ENCODE results near the gene LRP8. TPM values are rescaled to one million over a fixed set of nuclear protein-coding genes. Genes with fewer than 3 reads are reported as not detected.

The LRP8 gene
- total and polyA plus RNA-seq, 4 donors, result 2.6 to 20.0 (median 9.6) TPM

DNA sequence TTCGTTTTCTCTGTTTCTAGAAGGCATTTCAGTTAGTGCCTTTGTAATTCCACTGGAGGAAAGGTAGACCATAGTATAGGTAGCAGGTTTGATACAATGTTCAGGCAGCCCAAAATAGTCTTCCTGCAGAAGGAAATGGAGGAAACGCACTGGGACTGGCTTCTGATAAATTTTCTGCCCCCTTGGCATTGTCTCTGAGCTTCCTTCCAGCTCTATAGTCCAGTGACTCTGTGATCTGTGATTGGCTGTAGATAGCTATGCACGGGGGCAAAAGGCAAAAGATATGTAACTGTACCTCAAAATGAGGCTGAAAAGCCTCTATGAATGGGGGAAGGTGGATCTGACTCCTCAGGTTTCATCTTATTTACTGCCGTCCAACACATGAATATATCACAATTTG, 83.7 kb downstream of the LRP8 start:
- WGBS, 2 donors, result 37 to 56% methylated on average over 4 of the region's 4 CpGs
- Histone ChIP-seq H3K27me3 (ENCODE audit: control insufficient read depth in 3 of 3, insufficient read depth in 3 of 3, low read length in 2 of 3) (no peaks in the 10 kb centered on the region), H3K4me3 (no peak overlapping the region), H3K36me3 (ENCODE audit: control insufficient read depth in 4 of 4, insufficient read depth in 4 of 4, low read length in 4 of 4) (no peaks in the 10 kb centered on the region), H3K4me1 (ENCODE audit: control insufficient read depth in 5 of 5, insufficient read depth in 5 of 5, low read length in 5 of 5) (no peaks in the 10 kb centered on the region), H3K9me3 (ENCODE audit: control insufficient read depth in 4 of 4, insufficient read depth in 3 of 4, low read length in 3 of 4) (no peaks in the 10 kb centered on the region), H3K9ac (ENCODE audit: insufficient read depth in 1 of 2, low read length in 2 of 2) (no peak overlapping the region), H3K27ac (ENCODE audit: low read depth in 1 of 2, low read length in 1 of 2) (no peak overlapping the region)
- TF ChIP-seq, protein P1, sequence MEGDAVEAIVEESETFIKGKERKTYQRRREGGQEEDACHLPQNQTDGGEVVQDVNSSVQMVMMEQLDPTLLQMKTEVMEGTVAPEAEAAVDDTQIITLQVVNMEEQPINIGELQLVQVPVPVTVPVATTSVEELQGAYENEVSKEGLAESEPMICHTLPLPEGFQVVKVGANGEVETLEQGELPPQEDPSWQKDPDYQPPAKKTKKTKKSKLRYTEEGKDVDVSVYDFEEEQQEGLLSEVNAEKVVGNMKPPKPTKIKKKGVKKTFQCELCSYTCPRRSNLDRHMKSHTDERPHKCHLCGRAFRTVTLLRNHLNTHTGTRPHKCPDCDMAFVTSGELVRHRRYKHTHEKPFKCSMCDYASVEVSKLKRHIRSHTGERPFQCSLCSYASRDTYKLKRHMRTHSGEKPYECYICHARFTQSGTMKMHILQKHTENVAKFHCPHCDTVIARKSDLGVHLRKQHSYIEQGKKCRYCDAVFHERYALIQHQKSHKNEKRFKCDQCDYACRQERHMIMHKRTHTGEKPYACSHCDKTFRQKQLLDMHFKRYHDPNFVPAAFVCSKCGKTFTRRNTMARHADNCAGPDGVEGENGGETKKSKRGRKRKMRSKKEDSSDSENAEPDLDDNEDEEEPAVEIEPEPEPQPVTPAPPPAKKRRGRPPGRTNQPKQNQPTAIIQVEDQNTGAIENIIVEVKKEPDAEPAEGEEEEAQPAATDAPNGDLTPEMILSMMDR (IDR thresholded peaks at IDR 0.05; ENCODE audit: control extremely low read depth, extremely low read depth), result no peak
- ATAC-seq (ENCODE audit: insufficient read depth, low FRiP score) (no peak), DNase-seq (no peak)

DNA sequence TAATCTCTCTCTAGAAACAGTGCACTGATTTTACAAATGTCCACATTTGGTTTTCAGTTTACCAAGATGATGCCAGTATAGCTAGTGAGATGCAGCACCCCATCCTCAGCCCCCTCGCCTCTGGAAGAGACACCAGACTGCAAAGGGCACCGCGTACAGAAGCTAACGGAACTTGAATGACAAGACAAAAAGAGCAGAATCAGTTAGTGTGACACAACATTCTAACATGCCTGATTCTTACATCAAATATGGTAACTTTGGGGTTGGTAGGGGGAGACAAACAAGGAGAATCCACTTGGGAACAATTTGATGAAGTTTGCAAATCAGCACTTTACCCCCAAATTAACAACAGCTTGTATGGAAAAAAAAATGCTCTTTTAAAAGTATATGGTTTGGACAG, 85.5 kb downstream of the LRP8 start:
- no peak overlapping the region for H3K4me3 ChIP-seq
- no peak for ATAC-seq (ENCODE audit: insufficient read depth, low FRiP score)
- H3K9ac ChIP-seq (ENCODE audit: insufficient read depth in 1 of 2, low read length in 2 of 2), result no peak overlapping the region
- H3K9me3 ChIP-seq (ENCODE audit: control insufficient read depth in 4 of 4, insufficient read depth in 3 of 4, low read length in 3 of 4), result no peaks in the 10 kb centered on the region
- no peak overlapping the region for H3K27ac ChIP-seq (ENCODE audit: low read depth in 1 of 2, low read length in 1 of 2)
- H3K4me1 ChIP-seq (ENCODE audit: control insufficient read depth in 5 of 5, insufficient read depth in 5 of 5, low read length in 5 of 5), result peaks cover 0 to 9% (median 3%) of the 10 kb centered on the region in 5 donors
- H3K27me3 ChIP-seq (ENCODE audit: control insufficient read depth in 3 of 3, insufficient read depth in 3 of 3, low read length in 2 of 3), result no peaks in the 10 kb centered on the region
- DNase-seq, result no peak
- TF ChIP-seq, protein P1 (IDR thresholded peaks at IDR 0.05; ENCODE audit: control extremely low read depth, extremely low read depth), result no peak
- 75 to 77% methylated on average over 4 of the region's 4 CpGs for WGBS, 2 donors
- no peaks in the 10 kb centered on the region for H3K36me3 ChIP-seq (ENCODE audit: control insufficient read depth in 4 of 4, insufficient read depth in 4 of 4, low read length in 4 of 4)

DNA sequence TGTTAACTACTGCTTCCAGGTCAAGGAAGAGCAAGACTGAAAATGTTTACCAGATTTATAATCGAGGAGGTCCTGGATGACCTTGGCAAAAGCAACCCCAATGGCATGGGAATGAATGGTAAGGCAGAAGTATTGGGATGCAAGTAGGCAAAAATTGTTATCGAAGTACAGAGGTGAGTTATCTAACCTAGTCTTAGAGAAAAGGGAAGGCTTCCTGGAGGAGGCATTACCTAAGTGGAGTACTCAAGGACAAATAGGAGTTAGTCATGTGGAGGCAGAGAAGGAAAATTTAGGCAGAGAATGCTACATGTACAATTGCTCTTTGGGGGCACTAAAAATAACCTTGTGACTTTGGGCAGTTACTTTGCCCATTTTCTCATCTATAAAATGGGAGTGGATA, 86.0 kb downstream of the LRP8 start:
- WGBS, 2 donors, result 86 to 89% methylated on average over 2 of the region's 2 CpGs
- DNase-seq (no peak), ATAC-seq (ENCODE audit: insufficient read depth, low FRiP score) (no peak)
- no peak overlapping the region for H3K4me3 ChIP-seq
- H3K27me3 ChIP-seq (ENCODE audit: control insufficient read depth in 3 of 3, insufficient read depth in 3 of 3, low read length in 2 of 3), result no peaks in the 10 kb centered on the region
- no peak overlapping the region for H3K27ac ChIP-seq (ENCODE audit: low read depth in 1 of 2, low read length in 1 of 2)
- H3K4me1 ChIP-seq (ENCODE audit: control insufficient read depth in 5 of 5, insufficient read depth in 5 of 5, low read length in 5 of 5), result peaks cover 0 to 9% (median 3%) of the 10 kb centered on the region in 5 donors
- H3K9me3 ChIP-seq (ENCODE audit: control insufficient read depth in 4 of 4, insufficient read depth in 3 of 4, low read length in 3 of 4), result no peaks in the 10 kb centered on the region
- H3K9ac ChIP-seq (ENCODE audit: insufficient read depth in 1 of 2, low read length in 2 of 2), result no peak overlapping the region
- H3K36me3 ChIP-seq (ENCODE audit: control insufficient read depth in 4 of 4, insufficient read depth in 4 of 4, low read length in 4 of 4), result no peaks in the 10 kb centered on the region
- TF ChIP-seq, protein P1 (IDR thresholded peaks at IDR 0.05; ENCODE audit: control extremely low read depth, extremely low read depth), result no peak
